Karpas-422 (cell line): ENCODE measurements around the gene CEP57. TPM values are rescaled to one million over a fixed set of nuclear protein-coding genes. Genes with fewer than 3 reads are reported as not detected.
"Not testable (repeated sequence)": the region's sequence is repeated elsewhere in the genome, so short reads cannot be mapped to it uniquely, and the experiment has no call there.

Source experiments
- DNase-seq: peaks from one replicate; pipeline ENCODE4 v3.0.0-alpha.2; 2015
- H2AFZ ChIP-seq: fragments of 200-600 bp; sonication (generic); 2 replicates; pipeline ENCODE4 v1.6.1; 2014; ENCODE audit warnings: antibody characterized with exemption, low read length, mixed read lengths
- H3K27ac ChIP-seq: fragments of 200-600 bp; sonication (generic); 2 replicates; pipeline ENCODE4 v1.5.1; 2014; ENCODE audit warnings: mild to moderate bottlenecking, low read length, moderate library complexity
- H3K27me3 ChIP-seq: fragments of 200-600 bp; sonication (generic); 2 replicates; pipeline ENCODE4 v1.6.1; 2014; ENCODE audit warnings: low read length, mixed read lengths
- H3K36me3 ChIP-seq: fragments of 200-600 bp; sonication (generic); 2 replicates; pipeline ENCODE4 v1.6.1; 2014; ENCODE audit warnings: low read length, mixed read lengths; ENCODE audit not compliant: insufficient read depth
- H3K4me1 ChIP-seq: fragments of 200-600 bp; sonication (generic); 2 replicates; pipeline ENCODE4 v1.6.1; 2014; ENCODE audit warnings: mild to moderate bottlenecking, low read length, mixed read lengths
- H3K4me2 ChIP-seq: fragments of 200-600 bp; sonication (generic); 2 replicates; pipeline ENCODE4 v1.6.1; 2014; ENCODE audit warnings: low read length, low read depth, mild to moderate bottlenecking; ENCODE audit not compliant: poor library complexity, severe bottlenecking
- H3K4me3 ChIP-seq: fragments of 200-600 bp; sonication (generic); 2 replicates; pipeline ENCODE4 v1.5.1; 2014; ENCODE audit warnings: mild to moderate bottlenecking, antibody characterized with exemption, low read length, mixed read lengths
- H3K79me2 ChIP-seq: fragments of 200-600 bp; sonication (generic); 2 replicates; pipeline ENCODE4 v1.6.1; 2014; ENCODE audit warnings: mild to moderate bottlenecking, low read length, mixed read lengths
- H3K9ac ChIP-seq: fragments of 200-600 bp; sonication (generic); 2 replicates; pipeline ENCODE4 v1.6.0; 2014; ENCODE audit warnings: low read length
- H3K9me2 ChIP-seq: fragments of 200-600 bp; sonication (generic), shearing (Covaris generic); replicated peaks from 2 replicates; pipeline ENCODE4 v1.6.0; 2014; ENCODE audit warnings: mild to moderate bottlenecking, low read length, moderate library complexity; ENCODE audit not compliant: insufficient read depth
- H3K9me3 ChIP-seq: fragments of 300-700, 200-600 bp; sonication (generic); 2 replicates; pipeline ENCODE4 v1.6.1; 2014; ENCODE audit warnings: low read length, mixed read lengths
- H4K20me1 ChIP-seq: fragments of 200-600 bp; sonication (generic); 2 replicates; pipeline ENCODE4 v1.6.1; 2014; ENCODE audit warnings: mild to moderate bottlenecking, antibody characterized with exemption, low read length, low read depth; ENCODE audit not compliant: insufficient read depth
- total RNA-seq: library from RNA; depleted of rRNA; stranded (reverse); fragments of >200 nt; shearing (Covaris generic); gene quantifications from 2 replicates; pipeline ENCODE4 v1.2.3, GENCODE V29; 2014; ENCODE audit warnings: low replicate concordance

CEP57 gene
- total RNA-seq, 1 experiment from 2014 or later: 190 TPM

GRCh38 chr11:95802806-95803205, 12.5 kb downstream of the CEP57 start:
- Histone ChIP-seq H3K27ac (no peak overlapping the region), H3K9ac (no peak overlapping the region), H3K27me3 (no peaks in the 10 kb centered on the region), H3K4me2 (no peak overlapping the region), H3K4me1 (0 out of 2 replicates have a peak, but pooled peaks cover 2% of the 10 kb centered on the region), H3K79me2 (peaks cover 74% of the 10 kb centered on the region), H4K20me1 (no peaks in the 10 kb centered on the region), H3K36me3 (peaks cover 78% of the 10 kb centered on the region), H2AFZ (no peak overlapping the region), H3K4me3 (no peak overlapping the region), H3K9me3 (no peaks in the 10 kb centered on the region), H3K9me2 (no peaks in the 10 kb centered on the region)
- DNase-seq: no peak

- H2AFZ ChIP-seq: no peak overlapping the region
- no peaks in the 10 kb centered on the region for H3K4me1 ChIP-seq
- H3K4me3 ChIP-seq: no peak overlapping the region
- H3K4me2 ChIP-seq: no peak overlapping the region
- no peaks in the 10 kb centered on the region for H3K9me3 ChIP-seq
- no peak overlapping the region for H3K9ac ChIP-seq
- H3K79me2 ChIP-seq: peaks cover 62% of the 10 kb centered on the region
- peaks cover 75% of the 10 kb centered on the region for H3K36me3 ChIP-seq
- no peaks in the 10 kb centered on the region for H3K9me2 ChIP-seq
- no peaks in the 10 kb centered on the region for H3K27me3 ChIP-seq
- DNase-seq: no peak
- no peak overlapping the region for H3K27ac ChIP-seq
- H4K20me1 ChIP-seq: no peaks in the 10 kb centered on the region
Measured at GRCh38 chr11:95803973-95804372, 13.7 kb downstream of the CEP57 start.

GRCh38 chr11:95805869-95806268, 15.6 kb downstream of the CEP57 start:
- no peak overlapping the region for H3K4me2 ChIP-seq
- no peaks in the 10 kb centered on the region for H3K9me2 ChIP-seq
- H4K20me1 ChIP-seq: no peaks in the 10 kb centered on the region
- H3K4me1 ChIP-seq: no peaks in the 10 kb centered on the region
- no peaks in the 10 kb centered on the region for H3K27me3 ChIP-seq
- H3K4me3 ChIP-seq: no peak overlapping the region
- DNase-seq: no peak
- H3K9me3 ChIP-seq: no peaks in the 10 kb centered on the region
- peaks cover 58% of the 10 kb centered on the region for H3K36me3 ChIP-seq
- no peak overlapping the region for H2AFZ ChIP-seq
- H3K9ac ChIP-seq: no peak overlapping the region
- H3K27ac ChIP-seq: no peak overlapping the region
- peaks cover 45% of the 10 kb centered on the region for H3K79me2 ChIP-seq

DNA sequence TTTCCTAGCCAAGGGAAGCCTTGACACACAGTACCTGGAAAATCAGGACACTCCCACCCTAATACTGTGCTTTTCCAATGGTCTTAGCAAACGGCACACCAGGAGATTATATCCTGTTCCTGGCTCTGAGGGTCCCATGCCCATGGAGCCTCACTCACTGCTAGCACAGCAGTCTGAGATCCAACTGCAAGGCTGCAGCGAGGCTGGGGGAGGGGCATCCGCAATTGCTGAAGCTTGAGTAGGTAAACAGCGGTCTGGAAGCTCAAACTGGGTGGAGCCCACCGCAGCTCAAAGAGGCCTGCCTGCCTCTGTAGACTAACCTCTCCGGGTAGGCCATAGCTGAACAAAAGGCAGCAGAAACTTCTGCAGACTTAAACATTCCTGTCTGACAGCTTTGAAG, 16.2 kb downstream of the CEP57 start:
- not testable (repeated sequence) for H3K9me2 ChIP-seq, H3K9me3 ChIP-seq, H3K27me3 ChIP-seq, DNase-seq, H4K20me1 ChIP-seq, H3K4me2 ChIP-seq, H3K4me1 ChIP-seq, H2AFZ ChIP-seq, H3K9ac ChIP-seq, H3K27ac ChIP-seq, H3K4me3 ChIP-seq
- Histone ChIP-seq H3K79me2 (peaks cover 40% of the 10 kb centered on the region), H3K36me3 (peaks cover 52% of the 10 kb centered on the region)

- H3K4me2 ChIP-seq, H3K9me2 ChIP-seq, H3K4me1 ChIP-seq, DNase-seq, H3K4me3 ChIP-seq, H3K9me3 ChIP-seq, H4K20me1 ChIP-seq, H3K27ac ChIP-seq, H3K9ac ChIP-seq, H3K27me3 ChIP-seq, H2AFZ ChIP-seq: not testable (repeated sequence)
- Histone ChIP-seq H3K79me2 (peaks cover 32% of the 10 kb centered on the region), H3K36me3 (peaks cover 34% of the 10 kb centered on the region)
Measured at GRCh38 chr11:95811052-95811451, 20.8 kb downstream of the CEP57 start.

GRCh38 chr11:95816037-95816436, 25.7 kb downstream of the CEP57 start:
- Histone ChIP-seq H3K9ac (no peak overlapping the region), H3K4me3 (no peak overlapping the region), H3K4me2 (no peak overlapping the region), H4K20me1 (no peaks in the 10 kb centered on the region), H3K9me2 (no peaks in the 10 kb centered on the region), H3K4me1 (no peaks in the 10 kb centered on the region), H3K36me3 (peaks cover 54% of the 10 kb centered on the region), H2AFZ (no peak overlapping the region), H3K27ac (no peak overlapping the region), H3K27me3 (no peaks in the 10 kb centered on the region), H3K9me3 (no peaks in the 10 kb centered on the region), H3K79me2 (peaks cover 47% of the 10 kb centered on the region)
- no peak for DNase-seq

DNA sequence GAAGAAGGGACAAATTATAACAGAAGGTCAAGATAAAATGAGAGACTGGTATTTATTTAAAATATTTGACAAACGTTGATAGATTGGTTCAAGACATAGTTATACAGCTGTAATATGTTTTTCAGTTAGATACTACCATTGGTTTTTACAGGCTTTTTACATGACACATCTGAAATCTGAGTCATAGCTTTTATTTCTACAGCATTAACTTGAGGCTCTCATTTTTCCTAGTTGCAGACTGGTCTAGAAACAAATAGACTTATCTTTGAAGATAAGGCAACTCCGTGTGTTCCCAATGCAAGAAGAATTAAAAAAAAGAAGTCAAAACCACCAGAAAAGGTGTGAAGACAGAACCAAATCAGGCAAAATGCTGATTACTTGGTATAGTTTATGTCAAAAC, 31.3 kb downstream of the CEP57 start:
- no peak overlapping the region for H3K4me2 ChIP-seq
- H3K79me2 ChIP-seq: peaks cover 25% of the 10 kb centered on the region
- H3K4me3 ChIP-seq: no peak overlapping the region
- no peak overlapping the region for H3K27ac ChIP-seq
- H4K20me1 ChIP-seq: no peaks in the 10 kb centered on the region
- DNase-seq: no peak
- no peak overlapping the region for H2AFZ ChIP-seq
- no peak overlapping the region for H3K9ac ChIP-seq
- H3K4me1 ChIP-seq: no peaks in the 10 kb centered on the region
- H3K27me3 ChIP-seq: no peaks in the 10 kb centered on the region
- no peaks in the 10 kb centered on the region for H3K9me2 ChIP-seq
- peaks cover 80% of the 10 kb centered on the region for H3K36me3 ChIP-seq
- H3K9me3 ChIP-seq: no peaks in the 10 kb centered on the region

DNA sequence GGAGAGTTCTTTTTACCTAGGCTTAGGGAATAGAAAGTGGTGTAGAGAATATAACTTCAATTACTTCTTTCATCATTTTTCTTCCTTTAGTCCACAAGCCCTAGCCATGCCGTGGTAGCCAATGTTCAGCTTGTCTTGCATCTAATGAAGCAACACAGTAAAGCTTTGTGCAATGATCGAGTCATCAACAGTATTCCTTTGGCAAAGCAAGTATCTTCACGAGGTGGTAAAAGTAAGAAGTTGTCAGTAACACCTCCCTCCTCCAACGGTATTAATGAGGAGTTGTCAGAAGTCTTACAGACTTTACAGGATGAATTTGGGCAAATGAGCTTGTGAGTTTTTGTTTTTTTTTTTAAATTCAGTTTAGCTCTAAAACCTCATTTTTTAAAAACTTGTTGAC, 37.4 kb downstream of the CEP57 start:
- Histone ChIP-seq H3K4me2 (no peak overlapping the region), H3K9ac (no peak overlapping the region), H3K36me3 (peaks cover 83% of the 10 kb centered on the region), H3K79me2 (peaks cover 11% of the 10 kb centered on the region; the same call in 1 of the 2 replicates), H3K9me3 (no peaks in the 10 kb centered on the region), H3K27me3 (no peaks in the 10 kb centered on the region), H3K4me3 (no peak overlapping the region), H3K27ac (no peak overlapping the region), H3K4me1 (peaks cover 6% of the 10 kb centered on the region), H2AFZ (no peak overlapping the region), H4K20me1 (no peaks in the 10 kb centered on the region), H3K9me2 (no peaks in the 10 kb centered on the region)
- DNase-seq: no peak
